Hematopoietic multipotent progenitor cell treated with erythropoietin and hydrocortisone succinate and interleukin-3 and kit ligand, for 15 days (in vitro differentiated cells): ENCODE measurements around the gene PLD3.
"Not testable (repeated sequence)": the region's sequence is repeated elsewhere in the genome, so short reads cannot be mapped to it uniquely, and the experiment has no call there.

ENCODE experiments used
- DNase-seq: peaks from one replicate; pipeline ENCODE4 v3.0.0-alpha.2; 2015; ENCODE audit warnings: low spot score

PLD3 gene

GRCh38 chr19:40333083-40333482 lies 15.4 kb upstream of the PLD3 start:
- not testable (repeated sequence) for DNase-seq

- no peak for DNase-seq
Measured at GRCh38 chr19:40335101-40335500, 13.4 kb upstream of the PLD3 start.

- DNase-seq = no peak
Measured at GRCh38 chr19:40335855-40336600, 12.5 kb upstream of the PLD3 start.

DNA sequence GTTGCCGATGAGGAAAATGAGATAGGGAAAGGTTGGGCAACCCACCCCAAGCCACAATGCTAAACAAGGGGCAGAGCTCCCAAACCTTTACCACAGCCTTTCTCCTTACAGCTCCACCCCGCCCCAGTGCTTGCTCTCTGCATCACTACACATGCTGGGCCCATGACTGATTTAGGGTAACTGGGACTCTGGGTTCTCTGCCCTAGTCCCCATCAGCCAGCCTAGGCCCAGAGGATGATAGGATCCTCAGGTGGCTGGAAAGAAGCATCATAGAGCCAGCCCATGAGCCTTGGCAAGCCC lies 11.9 kb upstream of the PLD3 start:
- DNase-seq = no peak

DNA sequence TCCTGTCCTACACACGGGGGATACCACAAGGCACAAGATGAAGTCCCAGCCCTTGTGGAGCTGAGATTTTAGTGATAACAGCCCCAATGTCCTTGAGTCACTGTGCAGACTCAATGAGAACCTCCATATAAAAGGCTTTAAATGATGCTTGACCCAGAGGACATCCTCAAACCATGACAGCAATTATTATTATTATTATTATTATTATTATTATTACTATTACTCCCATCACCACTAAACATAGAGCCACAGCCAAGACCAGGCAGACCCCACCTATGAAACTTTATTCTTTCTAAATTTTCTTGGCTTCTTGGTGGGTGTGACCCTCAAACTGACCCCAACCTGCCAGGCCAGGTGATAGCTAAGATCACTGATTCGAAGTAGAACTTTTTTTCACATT lies 11.4 kb upstream of the PLD3 start:
- no peak for DNase-seq

DNA sequence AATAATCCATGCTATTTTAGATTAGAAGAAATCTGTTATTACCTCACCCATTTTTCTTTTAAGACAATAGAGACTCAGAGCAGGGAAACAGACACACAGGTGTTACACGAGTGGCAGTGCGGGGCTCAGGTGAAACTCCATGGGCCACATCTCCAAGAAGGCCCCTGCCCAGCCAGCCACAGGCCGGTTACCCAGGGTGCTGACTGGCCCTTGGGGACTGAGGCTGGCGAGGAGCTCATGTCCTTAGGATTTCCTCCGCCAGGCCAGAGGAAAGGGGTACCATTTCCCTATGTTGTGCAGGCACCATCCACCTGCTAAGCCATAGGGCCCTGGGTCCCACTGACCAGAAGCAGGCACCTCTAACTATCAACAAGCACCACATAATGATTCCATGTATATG lies 10.9 kb upstream of the PLD3 start:
- DNase-seq = no peak

DNA sequence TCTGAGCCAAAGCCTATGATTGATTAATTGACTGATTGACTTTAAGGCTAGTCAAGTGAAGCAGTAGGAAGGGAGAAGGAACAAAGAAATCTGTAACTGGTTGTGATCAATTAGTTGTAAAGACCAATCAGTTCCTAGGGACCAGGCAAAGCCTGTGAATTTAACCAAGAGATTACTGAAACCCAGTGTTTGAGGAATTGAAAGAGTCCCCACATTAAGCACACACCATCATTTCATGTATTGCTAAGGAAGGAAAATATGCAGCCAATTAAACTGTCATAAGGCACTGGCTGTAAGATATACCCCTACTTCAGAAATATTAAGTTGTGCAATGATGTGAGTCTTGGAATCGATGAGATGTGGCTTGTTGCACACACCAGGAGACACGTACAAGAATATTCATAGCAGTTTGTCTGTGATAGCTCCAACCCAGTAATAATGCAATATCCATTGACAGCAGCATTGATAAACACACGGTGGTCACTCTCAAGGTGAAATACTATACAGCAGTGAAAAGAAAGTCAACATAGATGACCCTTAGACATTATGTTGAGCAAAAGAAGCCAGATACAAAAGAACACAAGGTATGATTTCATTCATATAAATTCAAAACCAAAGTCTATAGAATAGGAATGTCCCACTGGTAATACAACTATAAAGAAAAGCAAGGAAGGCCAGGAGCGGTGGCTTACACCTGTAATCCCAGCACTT lies 9.3 kb upstream of the PLD3 start:
- DNase-seq = no peak

DNA sequence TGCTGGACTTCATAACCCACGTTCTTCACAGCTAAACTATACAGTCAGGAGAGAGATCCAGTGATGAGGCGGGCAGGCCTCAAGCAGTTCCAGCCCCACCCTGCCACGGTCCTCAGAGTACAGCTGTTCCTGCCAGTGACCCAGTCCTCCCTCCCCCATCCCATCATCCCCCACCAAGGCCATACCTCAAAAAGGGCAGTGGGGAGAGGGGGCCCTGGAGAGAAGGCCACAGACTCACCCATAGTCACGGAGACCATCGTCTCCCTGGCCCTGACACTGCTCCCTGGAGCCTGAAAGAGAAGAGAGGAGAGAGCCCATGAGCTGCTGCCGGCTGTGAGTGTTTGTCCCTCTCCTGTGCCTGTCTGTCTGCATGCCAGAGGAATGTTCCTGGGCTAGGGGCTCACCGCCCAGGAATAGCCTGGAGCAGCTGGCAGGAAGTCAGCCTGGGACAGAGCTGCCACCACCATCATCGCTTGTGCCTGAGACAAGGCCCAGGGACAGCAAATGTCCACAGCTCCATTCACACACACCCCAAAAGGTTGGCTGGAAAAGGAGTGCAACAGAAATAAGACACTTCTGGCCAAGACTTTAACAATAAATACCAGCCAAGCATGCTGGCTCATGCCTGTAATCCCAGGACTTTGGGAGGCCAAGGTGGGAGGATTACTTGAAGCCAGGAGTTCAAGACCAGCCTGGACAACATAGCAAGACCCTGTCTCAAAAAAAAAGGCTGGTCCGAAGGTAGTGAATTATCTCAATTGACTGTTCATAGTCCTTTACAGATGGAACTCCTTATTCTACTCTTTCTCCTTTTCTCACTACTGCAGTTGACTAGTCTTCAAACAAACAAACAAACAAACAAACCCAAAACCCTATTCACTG lies 6.7 kb upstream of the PLD3 start:
- DNase-seq = no peak

- no peak for DNase-seq
Measured at GRCh38 chr19:40342644-40343311, 5.7 kb upstream of the PLD3 start.

- no peak for DNase-seq
Measured at GRCh38 chr19:40344422-40344821, 4.1 kb upstream of the PLD3 start.

- DNase-seq = peak; percentile 35
Measured at GRCh38 chr19:40348961-40349507, 539 bp downstream of the PLD3 start.

GRCh38 chr19:40355975-40356680 lies 7.6 kb downstream of the PLD3 start:
- DNase-seq = no peak

DNA sequence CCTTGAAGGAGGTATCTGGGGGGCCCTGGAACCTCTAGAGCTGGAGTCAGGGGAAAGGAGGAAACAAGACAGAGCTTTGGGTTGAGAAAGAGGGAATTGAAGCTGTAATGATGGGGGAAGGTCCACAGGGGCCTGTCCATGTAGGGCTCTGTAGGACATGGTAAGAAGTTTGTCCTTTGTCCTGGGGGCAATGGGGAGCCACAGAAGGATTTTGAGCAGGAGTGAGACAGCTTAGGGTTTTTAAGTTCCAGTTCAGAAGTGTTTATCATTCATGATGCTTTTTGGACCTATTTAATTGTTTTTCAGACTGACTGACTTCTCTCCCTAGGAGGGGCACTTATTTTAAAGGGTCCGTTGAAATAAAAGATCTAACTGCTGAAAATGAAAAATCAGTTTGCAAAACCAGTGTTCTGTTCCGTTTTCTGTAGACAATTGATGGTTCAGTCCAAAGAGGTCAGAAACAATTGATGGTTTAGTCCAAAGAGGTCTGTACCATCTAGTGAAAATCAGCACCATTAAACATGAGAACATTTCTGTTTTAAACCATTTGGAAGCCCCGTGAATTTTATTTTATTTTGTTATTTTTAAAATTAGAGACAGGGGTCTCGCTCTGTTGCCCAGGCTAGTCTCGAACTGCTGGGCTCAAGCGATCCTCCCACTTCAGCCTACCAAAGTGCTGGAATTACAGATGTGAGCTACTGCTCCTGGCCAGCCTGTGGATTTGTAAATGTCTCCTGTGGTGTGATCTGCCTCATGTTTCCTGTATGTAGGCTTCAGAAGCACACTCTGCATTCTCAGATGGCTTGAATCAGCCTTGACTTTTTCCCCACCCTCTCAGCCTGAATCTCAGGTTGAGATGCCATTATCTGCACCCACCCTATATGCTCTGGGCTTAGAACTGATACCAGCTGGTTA lies 8.4 kb downstream of the PLD3 start:
- DNase-seq = no peak

GRCh38 chr19:40357640-40358039 lies 9.1 kb downstream of the PLD3 start:
- no peak for DNase-seq

GRCh38 chr19:40358773-40359172 lies 10.3 kb downstream of the PLD3 start:
- DNase-seq = no peak

GRCh38 chr19:40360020-40360707 lies 11.7 kb downstream of the PLD3 start:
- no peak for DNase-seq

DNA sequence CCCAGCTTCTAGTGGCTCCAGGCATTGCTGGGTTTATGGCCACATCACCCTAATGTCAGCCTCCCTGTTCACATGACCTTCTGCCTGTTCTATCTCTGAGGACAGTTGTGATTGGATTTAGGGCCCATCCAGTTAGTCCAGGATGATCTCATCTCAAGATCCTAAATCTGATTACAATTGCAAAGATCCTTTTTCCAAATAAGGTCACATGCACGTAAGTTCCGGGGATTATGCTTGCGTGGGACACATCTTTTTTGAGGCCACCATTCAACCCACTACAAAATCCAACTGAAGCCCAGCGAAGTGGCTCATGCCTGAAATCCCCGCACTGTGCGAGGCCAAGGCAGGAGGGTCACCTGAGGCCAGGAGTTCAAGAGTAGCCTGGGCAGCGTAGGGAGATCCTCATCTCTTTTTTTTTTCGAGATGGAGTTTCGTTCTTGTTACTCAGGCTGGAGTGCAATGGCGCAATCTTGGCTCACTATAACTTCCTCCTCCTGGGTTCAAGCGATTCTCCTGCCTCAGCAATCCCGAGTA lies 12.3 kb downstream of the PLD3 start:
- DNase-seq = no peak

DNA sequence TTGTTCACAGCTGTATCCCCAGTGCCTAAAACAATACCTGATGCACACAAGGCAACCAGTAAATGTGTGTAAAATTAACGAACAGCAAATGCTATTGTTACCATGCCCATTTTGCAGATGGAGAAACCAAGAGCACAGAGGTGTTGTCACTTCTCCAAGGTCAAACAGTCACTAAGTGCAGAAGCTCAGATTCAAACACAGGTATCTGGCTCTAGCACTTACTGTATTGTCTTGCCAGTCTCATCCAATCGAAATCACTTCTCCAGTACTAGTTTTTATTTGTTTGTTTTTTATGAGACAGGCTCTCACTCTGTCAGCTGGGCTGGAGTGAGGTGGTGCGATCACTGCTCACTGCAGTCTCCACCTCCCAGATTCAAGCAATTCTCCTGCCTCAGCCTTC lies 13.7 kb downstream of the PLD3 start:
- no peak for DNase-seq

- DNase-seq = no peak
Measured at GRCh38 chr19:40363069-40363468, 14.6 kb downstream of the PLD3 start.

- DNase-seq = no peak
Measured at GRCh38 chr19:40365010-40365409, 16.5 kb downstream of the PLD3 start.
